ENCODE data around the gene ACSF3. TPM values are rescaled to one million over a fixed set of nuclear protein-coding genes. Genes with fewer than 3 reads are reported as not detected.
"Not testable (repeated sequence)": the region's sequence is repeated elsewhere in the genome, so short reads cannot be mapped to it uniquely, and the experiment has no call there.

Gene ACSF3
- total RNA-seq, 3 donors from 2014 or later, result 44.7 to 77.8 (median 49.6) TPM

DNA sequence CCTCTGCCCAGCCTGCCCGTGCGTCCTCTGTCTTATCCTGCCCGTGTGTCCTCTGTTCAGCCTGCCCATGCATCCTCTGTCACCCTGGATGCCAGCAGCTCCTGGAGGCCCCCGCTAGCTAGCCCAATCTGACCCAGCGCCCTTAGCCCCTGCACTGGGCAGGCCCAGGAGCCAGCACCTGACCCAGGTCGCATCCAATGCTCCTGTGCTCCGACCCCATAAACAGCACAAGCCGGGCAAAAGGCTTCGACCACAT, 91.0 kb downstream of the ACSF3 start:
- H3K4me1 ChIP-seq (ENCODE audit: low read depth), result no peaks in the 10 kb centered on the region
- no peak overlapping the region for H3K4me3 ChIP-seq
- TF ChIP-seq, protein P1, sequence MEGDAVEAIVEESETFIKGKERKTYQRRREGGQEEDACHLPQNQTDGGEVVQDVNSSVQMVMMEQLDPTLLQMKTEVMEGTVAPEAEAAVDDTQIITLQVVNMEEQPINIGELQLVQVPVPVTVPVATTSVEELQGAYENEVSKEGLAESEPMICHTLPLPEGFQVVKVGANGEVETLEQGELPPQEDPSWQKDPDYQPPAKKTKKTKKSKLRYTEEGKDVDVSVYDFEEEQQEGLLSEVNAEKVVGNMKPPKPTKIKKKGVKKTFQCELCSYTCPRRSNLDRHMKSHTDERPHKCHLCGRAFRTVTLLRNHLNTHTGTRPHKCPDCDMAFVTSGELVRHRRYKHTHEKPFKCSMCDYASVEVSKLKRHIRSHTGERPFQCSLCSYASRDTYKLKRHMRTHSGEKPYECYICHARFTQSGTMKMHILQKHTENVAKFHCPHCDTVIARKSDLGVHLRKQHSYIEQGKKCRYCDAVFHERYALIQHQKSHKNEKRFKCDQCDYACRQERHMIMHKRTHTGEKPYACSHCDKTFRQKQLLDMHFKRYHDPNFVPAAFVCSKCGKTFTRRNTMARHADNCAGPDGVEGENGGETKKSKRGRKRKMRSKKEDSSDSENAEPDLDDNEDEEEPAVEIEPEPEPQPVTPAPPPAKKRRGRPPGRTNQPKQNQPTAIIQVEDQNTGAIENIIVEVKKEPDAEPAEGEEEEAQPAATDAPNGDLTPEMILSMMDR (IDR thresholded peaks at IDR 0.05), result no peak
- intact Hi-C loops (cut with DNase I, micrococcal nuclease), result no loop called here
- DNase-seq, result no peak
- no peaks in the 10 kb centered on the region for H3K9me3 ChIP-seq
- H3K36me3 ChIP-seq (ENCODE audit: low read depth), result no peaks in the 10 kb centered on the region
- ATAC-seq, result no peak

GRCh38 chr16:89184933-89185794, 91.5 kb downstream of the ACSF3 start:
- Histone ChIP-seq H3K9me3 (no peaks in the 10 kb centered on the region), H3K4me1 (ENCODE audit: low read depth) (no peaks in the 10 kb centered on the region), H3K4me3 (no peak overlapping the region), H3K36me3 (ENCODE audit: low read depth) (no peaks in the 10 kb centered on the region)
- TF ChIP-seq, protein P1 (IDR thresholded peaks at IDR 0.05), result no peak
- DNase-seq (peak in 1 of 3 donors; percentile 50), ATAC-seq (no peak)
- intact Hi-C loops (cut with DNase I, micrococcal nuclease), result no loop called here

GRCh38 chr16:89185887-89186592, 92.4 kb downstream of the ACSF3 start:
- peak in 1 of 3 donors; percentile 7 for DNase-seq
- ATAC-seq; intact Hi-C loops (cut with DNase I, micrococcal nuclease); H3K9me3 ChIP-seq; H3K4me3 ChIP-seq; H3K4me1 ChIP-seq (ENCODE audit: low read depth); H3K36me3 ChIP-seq (ENCODE audit: low read depth): not testable (repeated sequence)

GRCh38 chr16:89186593-89187031, 93.0 kb downstream of the ACSF3 start:
- DNase-seq; intact Hi-C loops (cut with DNase I, micrococcal nuclease); ATAC-seq: not testable (repeated sequence)

GRCh38 chr16:89187032-89187769, 93.5 kb downstream of the ACSF3 start:
- Histone ChIP-seq H3K4me3 (no peak overlapping the region), H3K36me3 (ENCODE audit: low read depth) (no peaks in the 10 kb centered on the region), H3K9me3 (no peaks in the 10 kb centered on the region), H3K4me1 (ENCODE audit: low read depth) (no peaks in the 10 kb centered on the region)
- DNase-seq, result peak in 1 of 3 donors; percentile 46
- TF ChIP-seq, protein P1 (IDR thresholded peaks at IDR 0.05), result no peak
- ATAC-seq, result peak; percentile 16
- intact Hi-C loops (cut with DNase I, micrococcal nuclease), result no loop called here

More at GRCh38 chr16:89186593-89187031, 93.0 kb downstream of the ACSF3 start:
- H3K36me3 ChIP-seq (ENCODE audit: low read depth); H3K9me3 ChIP-seq; H3K4me3 ChIP-seq; H3K4me1 ChIP-seq (ENCODE audit: low read depth): not testable (repeated sequence)

GRCh38 chr16:89187770-89188392, 94.2 kb downstream of the ACSF3 start:
- intact Hi-C loops (cut with DNase I, micrococcal nuclease), result no loop called here
- DNase-seq, result peak in 1 of 3 donors; percentile 43
- no peaks in the 10 kb centered on the region for H3K9me3 ChIP-seq
- H3K4me1 ChIP-seq (ENCODE audit: low read depth), result no peaks in the 10 kb centered on the region
- peak; percentile 8 for ATAC-seq
- TF ChIP-seq, protein P1 (IDR thresholded peaks at IDR 0.05), result no peak
- no peaks in the 10 kb centered on the region for H3K36me3 ChIP-seq (ENCODE audit: low read depth)
- H3K4me3 ChIP-seq, result no peak overlapping the region

- ATAC-seq; H3K36me3 ChIP-seq (ENCODE audit: low read depth); H3K4me3 ChIP-seq; H3K4me1 ChIP-seq (ENCODE audit: low read depth); H3K9me3 ChIP-seq; intact Hi-C loops (cut with DNase I, micrococcal nuclease): not testable (repeated sequence)
- DNase-seq, result peak in 1 of 3 donors; percentile 29
Measured at GRCh38 chr16:89188471-89189357, 95.1 kb downstream of the ACSF3 start.
